ENCODE results near the gene CNTNAP2. TPM values are rescaled to one million over a fixed set of nuclear protein-coding genes. Genes with fewer than 3 reads are reported as not detected.

Gene CNTNAP2
- total RNA-seq, 1 donor from 2014 or later = 0.27 TPM

GRCh38 chr7:146639291-146639690 lies 522.7 kb downstream of the CNTNAP2 start:
- Mint-ChIP-seq H3K4me1 (ENCODE audit: low read depth) (no peaks in the 10 kb centered on the region), H3K27ac (ENCODE audit: unreplicated experiment) (no peak overlapping the region), H3K9me3 (ENCODE audit: low read depth) (peaks cover 3% of the 10 kb centered on the region), H3K4me3 (ENCODE audit: unreplicated experiment) (no peak overlapping the region), H3K36me3 (ENCODE audit: low read depth) (no peaks in the 10 kb centered on the region), H3K27me3 (ENCODE audit: low read depth) (no peaks in the 10 kb centered on the region)
- TF ChIP-seq CTCF (IDR thresholded peaks at IDR 0.05) = no peak
- no peak for DNase-seq (ENCODE audit: low spot score)

DNA sequence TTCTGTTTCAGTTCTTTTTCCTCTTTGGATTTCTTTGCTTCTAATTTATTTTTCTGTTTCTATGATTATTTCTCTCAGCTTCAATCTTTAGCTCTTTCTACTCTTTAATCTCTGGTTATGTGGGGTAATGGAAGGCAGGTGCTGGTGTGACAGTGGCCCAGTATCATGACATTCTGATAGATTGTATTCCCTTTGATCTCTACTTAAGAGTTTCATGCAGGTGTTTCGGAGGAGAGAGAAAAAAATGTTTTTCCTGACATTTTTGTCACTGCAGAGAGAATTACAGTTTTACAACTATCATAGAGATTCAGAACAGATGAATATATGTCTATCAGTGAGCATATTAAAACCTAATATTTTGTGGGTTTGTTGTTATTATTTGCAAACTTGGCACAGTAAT lies 524.9 kb downstream of the CNTNAP2 start:
- no peak overlapping the region for H3K27ac Mint-ChIP-seq (ENCODE audit: unreplicated experiment)

GRCh38 chr7:146645383-146645976 lies 528.9 kb downstream of the CNTNAP2 start:
- no peak for DNase-seq (ENCODE audit: low spot score)
- H3K36me3 Mint-ChIP-seq (ENCODE audit: low read depth) = no peaks in the 10 kb centered on the region
- TF ChIP-seq CTCF (IDR thresholded peaks at IDR 0.05) = no peak
- no peak overlapping the region for H3K4me3 Mint-ChIP-seq (ENCODE audit: unreplicated experiment)
- peaks cover 3% of the 10 kb centered on the region for H3K9me3 Mint-ChIP-seq (ENCODE audit: low read depth)
- H3K27ac Mint-ChIP-seq (ENCODE audit: unreplicated experiment) = no peak overlapping the region
- no peaks in the 10 kb centered on the region for H3K27me3 Mint-ChIP-seq (ENCODE audit: low read depth)
- H3K4me1 Mint-ChIP-seq (ENCODE audit: low read depth) = no peaks in the 10 kb centered on the region

More for the DNA sequence above, 524.9 kb downstream of the CNTNAP2 start:
- no peaks in the 10 kb centered on the region for H3K4me1 Mint-ChIP-seq (ENCODE audit: low read depth)
- H3K36me3 Mint-ChIP-seq (ENCODE audit: low read depth) = no peaks in the 10 kb centered on the region
- no peak for TF ChIP-seq CTCF (IDR thresholded peaks at IDR 0.05)
- no peak overlapping the region for H3K4me3 Mint-ChIP-seq (ENCODE audit: unreplicated experiment)
- no peak for DNase-seq (ENCODE audit: low spot score)
- H3K9me3 Mint-ChIP-seq (ENCODE audit: low read depth) = peaks cover 3% of the 10 kb centered on the region
- H3K27me3 Mint-ChIP-seq (ENCODE audit: low read depth) = no peaks in the 10 kb centered on the region

GRCh38 chr7:146647445-146647844 lies 530.8 kb downstream of the CNTNAP2 start:
- Mint-ChIP-seq H3K27ac (ENCODE audit: unreplicated experiment) (no peak overlapping the region), H3K36me3 (ENCODE audit: low read depth) (no peaks in the 10 kb centered on the region), H3K27me3 (ENCODE audit: low read depth) (no peaks in the 10 kb centered on the region), H3K9me3 (ENCODE audit: low read depth) (no peaks in the 10 kb centered on the region), H3K4me1 (ENCODE audit: low read depth) (no peaks in the 10 kb centered on the region), H3K4me3 (ENCODE audit: unreplicated experiment) (no peak overlapping the region)
- no peak for DNase-seq (ENCODE audit: low spot score)
- no peak for TF ChIP-seq CTCF (IDR thresholded peaks at IDR 0.05)

- Mint-ChIP-seq H3K36me3 (ENCODE audit: low read depth) (no peaks in the 10 kb centered on the region), H3K9me3 (ENCODE audit: low read depth) (no peaks in the 10 kb centered on the region), H3K4me1 (ENCODE audit: low read depth) (no peaks in the 10 kb centered on the region), H3K27me3 (ENCODE audit: low read depth) (no peaks in the 10 kb centered on the region), H3K27ac (ENCODE audit: unreplicated experiment) (no peak overlapping the region), H3K4me3 (ENCODE audit: unreplicated experiment) (no peak overlapping the region)
- DNase-seq (ENCODE audit: low spot score) = no peak
- TF ChIP-seq CTCF (IDR thresholded peaks at IDR 0.05) = no peak
Observed at GRCh38 chr7:146652176-146652575, 535.6 kb downstream of the CNTNAP2 start.
